Epithelial cell of proximal tubule (primary cell): ENCODE results near the gene ELOA. TPM values are rescaled to one million over a fixed set of nuclear protein-coding genes. Genes with fewer than 3 reads are reported as not detected.
"Not testable (repeated sequence)": the region's sequence is repeated elsewhere in the genome, so short reads cannot be mapped to it uniquely, and the experiment has no call there.

Experiments used
- DNase-seq: peaks from one replicate; pipeline ENCODE4 v3.0.0-alpha.2; 2011; ENCODE audit warnings: low read depth
- H3K4me3 ChIP-seq: 2 replicates; pipeline ENCODE4 v1.5.1; 2011; ENCODE audit warnings: low read depth, mild to moderate bottlenecking, low read length
- total RNA-seq: library from RNA; depleted of rRNA; stranded (reverse); fragments of >200 nt; gene quantifications from 2 replicates; pipeline ENCODE4 v1.2.3, GENCODE V29; 2015
- TF ChIP-seq, protein P1 (sequence below): conservative IDR thresholded peaks from 2 replicates; pipeline ENCODE4 v1.5.1; 2012; ENCODE audit warnings: low read depth, mild to moderate bottlenecking, low read length

ELOA gene
- total RNA-seq, 1 donor from 2014 or later, result 27.9 TPM

DNA sequence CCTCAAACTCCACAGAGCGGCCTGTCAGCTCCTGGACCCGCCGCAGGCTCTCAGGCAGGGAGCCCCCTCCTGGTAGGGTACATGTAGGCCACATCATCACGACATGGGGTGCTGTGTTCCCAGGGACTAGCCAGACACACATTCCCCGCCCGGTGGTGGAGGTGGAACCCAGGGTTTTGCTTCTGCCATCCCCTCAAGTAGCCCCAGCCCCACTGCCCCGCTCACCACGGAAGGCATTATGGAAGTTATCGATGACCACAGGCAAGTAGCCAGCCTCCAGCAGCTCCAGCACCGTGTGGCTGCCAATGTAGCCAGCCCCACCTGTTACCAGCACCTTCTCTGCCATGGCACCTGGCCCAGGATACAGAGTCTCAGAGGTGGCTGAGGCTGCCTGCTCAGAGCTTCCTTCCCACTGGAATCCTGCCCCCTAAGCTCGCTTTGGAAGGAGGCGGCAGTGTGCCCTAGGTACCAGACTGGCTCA is 55.4 kb downstream of the ELOA start:
- DNase-seq, result no peak
- H3K4me3 ChIP-seq, result peak overlapping the region; percentile 91
- TF ChIP-seq, protein P1, sequence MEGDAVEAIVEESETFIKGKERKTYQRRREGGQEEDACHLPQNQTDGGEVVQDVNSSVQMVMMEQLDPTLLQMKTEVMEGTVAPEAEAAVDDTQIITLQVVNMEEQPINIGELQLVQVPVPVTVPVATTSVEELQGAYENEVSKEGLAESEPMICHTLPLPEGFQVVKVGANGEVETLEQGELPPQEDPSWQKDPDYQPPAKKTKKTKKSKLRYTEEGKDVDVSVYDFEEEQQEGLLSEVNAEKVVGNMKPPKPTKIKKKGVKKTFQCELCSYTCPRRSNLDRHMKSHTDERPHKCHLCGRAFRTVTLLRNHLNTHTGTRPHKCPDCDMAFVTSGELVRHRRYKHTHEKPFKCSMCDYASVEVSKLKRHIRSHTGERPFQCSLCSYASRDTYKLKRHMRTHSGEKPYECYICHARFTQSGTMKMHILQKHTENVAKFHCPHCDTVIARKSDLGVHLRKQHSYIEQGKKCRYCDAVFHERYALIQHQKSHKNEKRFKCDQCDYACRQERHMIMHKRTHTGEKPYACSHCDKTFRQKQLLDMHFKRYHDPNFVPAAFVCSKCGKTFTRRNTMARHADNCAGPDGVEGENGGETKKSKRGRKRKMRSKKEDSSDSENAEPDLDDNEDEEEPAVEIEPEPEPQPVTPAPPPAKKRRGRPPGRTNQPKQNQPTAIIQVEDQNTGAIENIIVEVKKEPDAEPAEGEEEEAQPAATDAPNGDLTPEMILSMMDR, result peak; percentile 4

DNA sequence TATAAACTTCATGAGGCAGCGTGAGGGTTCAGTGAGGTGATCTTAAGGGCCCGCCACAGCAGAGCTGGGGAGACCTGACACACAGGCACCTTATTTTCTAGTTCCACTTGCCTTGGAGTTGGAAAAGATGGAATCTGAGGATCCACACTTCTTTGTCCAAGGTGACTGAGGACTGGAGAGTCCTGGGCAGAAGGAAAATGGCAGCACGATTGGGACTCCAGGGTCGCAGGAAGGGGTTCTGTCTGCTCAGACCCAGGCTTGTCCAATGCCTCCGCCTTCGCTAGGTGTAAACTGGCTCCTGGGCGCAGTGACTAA is 55.9 kb downstream of the ELOA start:
- TF ChIP-seq, protein P1, result no peak

DNA sequence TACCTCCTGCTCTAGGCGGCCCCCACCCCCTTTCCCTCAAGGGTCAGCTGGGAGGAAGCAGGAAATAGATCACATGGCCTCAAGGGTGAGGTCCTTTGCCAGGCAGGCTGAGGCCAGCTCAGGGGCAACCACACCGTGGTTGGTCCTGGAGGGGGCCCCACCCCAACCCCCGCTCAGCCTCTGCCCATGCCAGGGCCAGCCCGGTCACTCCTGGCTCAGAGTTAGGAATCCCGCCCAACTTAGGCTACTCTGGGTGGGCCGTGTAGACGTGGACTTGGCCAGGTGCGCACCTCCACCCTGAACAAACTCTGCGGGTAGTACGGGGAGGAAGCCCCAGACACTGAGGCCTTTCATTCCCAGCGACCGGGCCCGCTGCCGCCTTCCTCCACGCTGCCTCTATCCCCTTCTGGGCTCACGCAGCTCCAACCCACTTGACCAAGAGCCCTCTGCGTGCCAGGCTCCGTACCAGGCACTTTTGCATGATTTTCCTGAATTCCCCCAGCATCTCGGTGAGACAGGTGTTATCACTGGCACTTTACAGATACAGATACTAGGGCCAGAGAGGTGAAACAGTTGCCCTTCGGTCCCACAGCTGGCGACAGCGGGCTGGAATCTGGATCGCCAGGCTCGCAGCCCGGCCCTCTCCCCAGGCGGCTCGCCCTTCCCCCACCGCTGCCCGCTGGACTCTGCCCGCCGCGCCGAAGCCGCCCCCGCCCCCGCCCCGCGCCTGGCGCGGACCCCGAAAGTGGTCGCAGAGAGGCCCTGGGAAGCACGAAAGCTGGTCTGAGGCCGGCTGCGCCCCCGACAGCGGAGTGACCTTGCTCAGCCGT is 56.5 kb downstream of the ELOA start:
- TF ChIP-seq, protein P1, result no peak
- peak overlapping the region; percentile 91 for H3K4me3 ChIP-seq
- peak; percentile 59 for DNase-seq

More for the DNA sequence above, 55.9 kb downstream of the ELOA start:
- H3K4me3 ChIP-seq, result peak overlapping the region; percentile 91
- no peak for DNase-seq

DNA sequence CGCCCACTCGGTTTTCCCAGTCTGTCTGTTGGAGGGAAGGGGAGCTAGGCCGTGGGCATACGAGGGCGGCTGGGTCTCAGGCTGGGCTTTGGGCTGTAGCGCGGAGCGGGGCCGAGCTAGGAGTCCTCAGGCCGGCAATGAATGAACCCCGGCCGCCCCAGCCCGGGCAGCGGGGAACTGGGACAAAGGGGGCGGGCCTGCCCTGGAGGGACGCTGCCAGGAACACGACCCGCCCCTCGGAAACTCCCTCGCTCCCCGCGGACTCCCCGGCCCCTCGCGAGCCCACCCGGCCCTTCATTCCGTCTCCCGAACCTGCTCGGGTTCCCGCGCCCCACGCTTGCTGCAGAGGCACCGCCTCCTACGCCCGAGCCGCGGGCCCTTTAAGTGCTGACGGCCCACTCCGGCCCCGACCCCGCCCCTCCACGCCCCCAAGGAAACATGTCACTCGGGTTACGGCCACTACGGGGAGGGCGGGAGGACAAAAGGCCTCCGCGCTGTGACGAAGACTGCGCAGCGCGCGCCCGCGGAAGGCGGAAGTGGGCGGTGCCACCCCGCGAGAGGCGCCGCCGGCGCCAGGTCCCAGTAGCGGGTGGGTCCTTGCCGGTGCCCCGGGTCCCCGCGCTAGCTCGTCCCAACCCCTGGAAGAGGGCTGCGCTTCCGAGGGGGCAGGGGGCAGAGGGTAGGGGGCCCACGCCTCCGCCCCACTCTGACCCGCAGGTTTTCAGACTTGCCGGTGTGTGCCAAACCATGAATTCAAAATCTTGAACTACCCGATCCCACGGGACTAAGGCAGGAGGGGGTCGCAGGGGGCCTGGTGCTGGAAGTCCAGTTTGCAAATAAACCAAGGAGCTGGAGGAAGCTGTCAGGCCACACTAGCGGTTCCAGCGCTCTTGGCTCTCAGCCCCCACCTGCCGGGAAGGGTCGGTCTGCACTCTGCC is 57.4 kb downstream of the ELOA start, which contains the start of gene GALE:
TSS of gene GALE (minus strand) at position 355 of the 938 bp plus-strand sequence. CDS start 1,747 bp downstream, outside the sequence.
- peak; percentile 35 for DNase-seq
- TF ChIP-seq, protein P1, result no peak
- H3K4me3 ChIP-seq, result peak within 1 kb of the TSS; percentile 91

DNA sequence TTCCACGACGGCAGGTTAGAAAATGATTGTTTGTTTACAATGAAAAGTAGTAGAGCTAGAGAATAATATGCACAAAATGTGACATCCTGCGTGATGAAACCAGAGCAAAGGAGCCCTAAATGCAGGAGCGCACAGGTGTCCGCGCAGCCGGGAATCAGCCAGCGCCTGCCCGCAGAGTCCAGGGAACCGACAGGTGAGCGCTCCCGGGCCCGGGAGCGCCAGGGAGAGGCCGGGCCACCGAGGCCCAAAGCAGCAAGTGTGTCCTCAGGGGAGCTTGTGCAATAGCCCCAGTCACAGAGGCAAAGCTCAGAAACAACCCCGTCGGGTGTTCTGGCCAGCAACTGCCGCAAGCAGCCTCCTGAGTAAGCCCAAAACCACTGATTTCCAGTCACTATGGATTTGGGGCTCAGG is 58.1 kb downstream of the ELOA start:
- no peak for DNase-seq
- peak overlapping the region; percentile 91 for H3K4me3 ChIP-seq
- TF ChIP-seq, protein P1, result no peak

DNA sequence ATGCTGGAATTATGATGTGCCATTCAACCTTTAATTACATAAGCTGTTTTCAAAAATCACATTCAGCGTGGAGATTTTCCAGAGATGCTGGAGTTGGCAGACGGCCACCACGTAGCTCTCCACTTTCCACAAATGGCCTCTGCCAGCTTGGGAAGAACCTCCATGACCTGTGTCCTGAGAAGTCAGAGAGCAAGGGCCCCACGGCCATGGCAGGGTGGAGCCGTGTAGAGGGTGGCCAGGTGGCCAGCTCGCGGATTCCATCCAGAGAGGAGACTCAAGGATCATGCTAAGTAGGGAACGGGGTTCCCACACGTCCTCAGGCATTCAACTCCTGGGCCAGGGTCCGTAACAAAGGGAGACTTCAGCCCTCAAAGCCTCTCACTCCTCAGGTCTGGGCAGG is 58.6 kb downstream of the ELOA start:
- H3K4me3 ChIP-seq, result no peak overlapping the region
- TF ChIP-seq, protein P1, result no peak
- DNase-seq, result no peak

DNA sequence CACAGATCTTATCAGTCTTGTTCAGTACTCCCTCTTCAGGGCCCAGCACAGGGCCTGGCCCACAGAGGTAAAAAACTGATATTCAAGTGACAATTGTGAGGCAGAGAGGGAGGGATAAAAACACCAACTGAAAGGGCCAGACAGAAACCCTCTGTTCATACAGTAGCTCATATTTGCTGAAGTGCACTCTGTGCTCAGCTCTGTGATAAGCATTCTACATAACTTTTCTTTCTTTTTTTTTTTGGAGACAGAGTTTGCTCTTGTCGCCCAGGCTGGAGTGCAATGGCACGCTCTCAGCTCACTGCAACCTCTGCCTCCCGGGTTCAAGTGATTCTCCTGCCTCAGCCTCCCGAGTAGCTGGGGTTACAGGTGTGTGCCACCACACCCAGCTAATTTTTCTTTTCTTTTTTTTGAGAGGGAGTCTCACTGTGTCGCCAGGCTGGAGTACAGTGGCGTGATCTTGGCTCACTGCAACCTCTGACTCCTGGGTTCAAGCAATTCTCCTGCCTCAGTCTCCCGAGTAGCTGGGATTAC is 59.6 kb downstream of the ELOA start:
- DNase-seq, H3K4me3 ChIP-seq: not testable (repeated sequence)
